IPS-20b (cell line): ENCODE data around the gene ANGPTL8.

Experiments
- H3K27ac ChIP-seq: one replicate; pipeline ENCODE4 v1.5.1; 2013; ENCODE audit warnings: low read length
- H3K27me3 ChIP-seq: 2 replicates; pipeline ENCODE4 v1.6.1; 2013; ENCODE audit warnings: mild to moderate bottlenecking, low read length, inconsistent platforms; ENCODE audit not compliant: insufficient read depth
- H3K36me3 ChIP-seq: 2 replicates; pipeline ENCODE4 v1.6.1; 2013; ENCODE audit warnings: low read depth, mild to moderate bottlenecking, inconsistent platforms, low read length, moderate library complexity; ENCODE audit not compliant: insufficient read depth
- H3K4me1 ChIP-seq: 2 replicates; pipeline ENCODE4 v1.6.1; 2013; ENCODE audit warnings: mild to moderate bottlenecking, control low read depth, inconsistent platforms, low read length, moderate library complexity; ENCODE audit not compliant: insufficient read depth
- H3K4me3 ChIP-seq: 2 replicates; pipeline ENCODE4 v1.5.1; 2013; ENCODE audit warnings: mild to moderate bottlenecking, low read length, inconsistent platforms
- H3K9ac ChIP-seq: 2 replicates; pipeline ENCODE4 v1.6.1; 2013; ENCODE audit warnings: low read depth, mild to moderate bottlenecking, inconsistent platforms, low read length, moderate library complexity
- H3K9me3 ChIP-seq: 2 replicates; pipeline ENCODE4 v1.6.1; 2013; ENCODE audit warnings: mild to moderate bottlenecking, low read depth, low read length, inconsistent platforms; ENCODE audit not compliant: insufficient read depth

ANGPTL8 gene

GRCh38 chr19:11290256-11290655 lies 50.8 kb downstream of the ANGPTL8 start:
- Histone ChIP-seq H3K4me1 (peaks cover 3% of the 10 kb centered on the region; the same call in 1 of the 2 replicates), H3K9me3 (no peaks in the 10 kb centered on the region), H3K27ac (no peak overlapping the region), H3K4me3 (no peak overlapping the region), H3K27me3 (no peaks in the 10 kb centered on the region), H3K36me3 (no peaks in the 10 kb centered on the region), H3K9ac (no peak overlapping the region)

- Histone ChIP-seq H3K4me1 (peaks cover 3% of the 10 kb centered on the region; the same call in 1 of the 2 replicates), H3K27me3 (no peaks in the 10 kb centered on the region), H3K9ac (no peak overlapping the region), H3K9me3 (no peaks in the 10 kb centered on the region), H3K4me3 (no peak overlapping the region), H3K36me3 (no peaks in the 10 kb centered on the region), H3K27ac (no peak overlapping the region)
Measured at GRCh38 chr19:11291415-11291814, 52.0 kb downstream of the ANGPTL8 start.
